H1 (cell line): ENCODE measurements around the gene KRT17. TPM values are rescaled to one million over a fixed set of nuclear protein-coding genes. Genes with fewer than 3 reads are reported as not detected.

Experiments used
- CTCF ChIA-PET: fragments of 300-600 bp; sonication (Branson Sonifier 250); formaldehyde crosslinking; loops from one replicate; lab custom pipeline; 2021; ENCODE audit not compliant: partially characterized antibody; lab: Charles Lee
- POLR2A ChIA-PET: fragments of 300-600 bp; sonication (Branson Sonifier 250); formaldehyde crosslinking; loops from one replicate; lab custom pipeline; 2021; ENCODE audit warnings: inconsistent platforms; ENCODE audit not compliant: partially characterized antibody; lab: Charles Lee
- DNase-seq, 2 experiments: peaks; one replicate each; pipeline versions ENCODE4 v3.0.0 to v3.0.0-alpha.2; 2010 to 2022; ENCODE audit warnings: low spot score in 2 of 2, low read depth in 1 of 2, mixed read lengths in 1 of 2
- FAIRE-seq: peaks from 2 replicates; lab custom pipeline; 2011; peaks lifted over from hg19 to GRCh38; lab: Jason Lieb, UNC
- H2AFZ ChIP-seq: 2 replicates; pipeline ENCODE4 v1.8.1; 2012; ENCODE audit warnings: low read length, inconsistent platforms
- H2AK5ac ChIP-seq: 2 replicates; pipeline ENCODE4 v1.6.1; 2013; ENCODE audit warnings: low read depth, low read length
- H2BK120ac ChIP-seq: replicated peaks from 2 replicates; pipeline ENCODE3; 2013; ENCODE audit warnings: low read depth, low read length, inconsistent platforms
- H2BK12ac ChIP-seq: 2 replicates; pipeline ENCODE4 v1.6.1; 2013; ENCODE audit warnings: low read depth, low read length
- H2BK15ac ChIP-seq: 2 replicates; pipeline ENCODE4 v1.6.1; 2013; ENCODE audit warnings: low read length
- H2BK20ac ChIP-seq: 2 replicates; pipeline ENCODE4 v1.6.1; 2013; ENCODE audit warnings: low read length
- H2BK5ac ChIP-seq: 2 replicates; pipeline ENCODE4 v1.6.1; 2013; ENCODE audit warnings: low read depth, low read length
- H3K14ac ChIP-seq: 2 replicates; pipeline ENCODE4 v1.6.1; 2013; ENCODE audit warnings: inconsistent platforms; ENCODE audit not compliant: insufficient read length
- H3K18ac ChIP-seq: 2 replicates; pipeline ENCODE4 v1.6.1; 2013; ENCODE audit warnings: low read length; ENCODE audit errors: extremely low read depth
- H3K23ac ChIP-seq: 2 replicates; pipeline ENCODE4 v1.6.1; 2013; ENCODE audit warnings: inconsistent platforms; ENCODE audit not compliant: insufficient read length
- H3K23me2 ChIP-seq: 2 replicates; pipeline ENCODE4 v1.6.1; 2013; ENCODE audit warnings: low read depth, low read length
- H3K27ac ChIP-seq: 2 replicates; pipeline ENCODE4 v1.6.1; 2011; ENCODE audit warnings: low read depth, low read length, inconsistent platforms
- H3K27me3 ChIP-seq, 4 experiments: replicated peaks in 1 of 4; 1 replicate in 1 of 4; 2 replicates in 3 of 4; pipeline versions ENCODE4 v1.6.1 to v1.8.1; 2011 to 2013; ENCODE audit warnings: low read length in 3 of 4, mild to moderate bottlenecking in 3 of 4, inconsistent platforms in 2 of 4, mixed read lengths in 2 of 4, moderate library complexity in 1 of 4; ENCODE audit not compliant: control insufficient read depth in 3 of 4, insufficient read depth in 3 of 4; ENCODE audit errors: extremely low read depth in 1 of 4
- H3K36me3 ChIP-seq, 4 experiments: 2 replicates each; pipeline versions ENCODE4 v1.6.1 to v1.8.1; 2011 to 2013; ENCODE audit warnings: mild to moderate bottlenecking in 4 of 4, low read length in 3 of 4, moderate library complexity in 2 of 4, control low read depth in 1 of 4, inconsistent platforms in 1 of 4; ENCODE audit not compliant: insufficient read depth in 4 of 4, control insufficient read depth in 2 of 4
- H3K4ac ChIP-seq: replicated peaks from 2 replicates; pipeline ENCODE3; 2013; ENCODE audit warnings: low read length, low read depth, mixed read lengths, inconsistent platforms; ENCODE audit not compliant: insufficient read length
- H3K4me1 ChIP-seq, 4 experiments: replicated peaks in 1 of 4; 1 replicate in 1 of 4; 2 replicates in 3 of 4; pipeline versions ENCODE4 v1.6.1 to v1.8.1; 2011 to 2013; ENCODE audit warnings: low read length in 3 of 4, inconsistent platforms in 2 of 4, mixed read lengths in 1 of 4; ENCODE audit not compliant: insufficient read depth in 4 of 4, control insufficient read depth in 3 of 4
- H3K4me2 ChIP-seq, 2 experiments: 2 replicates each; pipeline versions ENCODE4 v1.6.1 to v1.8.1; 2011 to 2013; ENCODE audit warnings: low read depth in 2 of 2, low read length in 2 of 2, control low read depth in 1 of 2, inconsistent platforms in 1 of 2, mild to moderate bottlenecking in 1 of 2; ENCODE audit not compliant: insufficient read depth in 1 of 2
- H3K4me3 ChIP-seq, 4 experiments: fragments of 200-600, 300-600 bp in 1 of 4; sonication (generic), shearing (Covaris generic), sonication (Bioruptor Twin) in 1 of 4; 2 replicates each; pipeline versions ENCODE4 v1.5.1 to v1.8.1; 2011 to 2016; ENCODE audit warnings: low read length in 4 of 4, low read depth in 3 of 4, control low read depth in 2 of 4, inconsistent platforms in 2 of 4, mild to moderate bottlenecking in 2 of 4, mixed read lengths in 1 of 4, moderate library complexity in 1 of 4; ENCODE audit not compliant: insufficient read depth in 2 of 4; ENCODE audit errors: extremely low read depth in 1 of 4
- H3K56ac ChIP-seq: replicated peaks from 2 replicates; pipeline ENCODE3; 2013; ENCODE audit warnings: low read depth, mild to moderate bottlenecking, mixed read lengths, low read length, inconsistent platforms; ENCODE audit not compliant: insufficient read length
- H3K79me1 ChIP-seq: 2 replicates; pipeline ENCODE4 v1.6.1; 2013; ENCODE audit warnings: low read depth, low read length, control low read depth
- H3K79me2 ChIP-seq, 2 experiments: 2 replicates each; pipeline versions ENCODE4 v1.6.1 to v1.8.1; 2012 to 2013; ENCODE audit warnings: low read length in 2 of 2, mild to moderate bottlenecking in 2 of 2, inconsistent platforms in 1 of 2; ENCODE audit not compliant: insufficient read depth in 2 of 2, control insufficient read depth in 1 of 2
- H3K9ac ChIP-seq, 4 experiments: replicated peaks in 1 of 4; 1 replicate in 1 of 4; 2 replicates in 3 of 4; pipeline versions ENCODE4 v1.6.1 to v1.8.1; 2011 to 2013; ENCODE audit warnings: low read depth in 3 of 4, low read length in 3 of 4, control low read depth in 2 of 4, mild to moderate bottlenecking in 2 of 4, moderate library complexity in 2 of 4, inconsistent platforms in 1 of 4; ENCODE audit errors: extremely low read depth in 1 of 4
- H3K9me3 ChIP-seq, 2 experiments: 2 replicates each; pipeline versions ENCODE4 v1.6.1 to v1.8.1; 2012 to 2013; ENCODE audit warnings: mild to moderate bottlenecking in 2 of 2, moderate library complexity in 2 of 2, control low read depth in 1 of 2, inconsistent platforms in 1 of 2, low read depth in 1 of 2, low read length in 1 of 2, mixed read lengths in 1 of 2; ENCODE audit not compliant: insufficient read depth in 2 of 2
- H4K20me1 ChIP-seq, 2 experiments: replicated peaks in 1 of 2; 2 replicates each; pipeline versions ENCODE3 to v1.8.1; 2011 to 2013; ENCODE audit warnings: inconsistent platforms in 2 of 2, low read length in 2 of 2, mild to moderate bottlenecking in 1 of 2; ENCODE audit not compliant: insufficient read depth in 2 of 2, control insufficient read depth in 1 of 2
- H4K5ac ChIP-seq: 2 replicates; pipeline ENCODE4 v1.6.1; 2013; ENCODE audit warnings: low read length, low read depth, mixed read lengths, inconsistent platforms; ENCODE audit not compliant: insufficient read length
- H4K8ac ChIP-seq: 2 replicates; pipeline ENCODE4 v1.8.0; 2013; ENCODE audit warnings: mild to moderate bottlenecking, moderate library complexity, low read length, inconsistent platforms; ENCODE audit not compliant: insufficient read depth; ENCODE audit errors: extremely low read depth
- H4K91ac ChIP-seq: replicated peaks from 2 replicates; pipeline ENCODE3; 2013; ENCODE audit warnings: low read length, mixed read lengths, inconsistent platforms; ENCODE audit not compliant: insufficient read length
- CEBPB ChIP-seq: IDR thresholded peaks from 2 replicates; pipeline ENCODE4 v1.6.1; 2012; ENCODE audit warnings: low read depth, low read length
- CTCF ChIP-seq, 3 experiments: IDR thresholded peaks; 1 replicate in 2 of 3; 2 replicates in 1 of 3; pipeline versions ENCODE4 v1.5.1 to v1.6.1; 2011; ENCODE audit warnings: low read length in 3 of 3, mild to moderate bottlenecking in 3 of 3, inconsistent platforms in 2 of 3, low read depth in 1 of 3, moderate library complexity in 1 of 3; ENCODE audit not compliant: insufficient read depth in 1 of 3; ENCODE audit errors: control extremely low read depth in 1 of 3
- MAFK ChIP-seq: IDR thresholded peaks from 2 replicates; pipeline ENCODE4 v1.6.1; 2012; ENCODE audit warnings: low read depth, mild to moderate bottlenecking, improper control_type of control experiment, low read length
- NANOG ChIP-seq: IDR thresholded peaks from 2 replicates; pipeline ENCODE4 v1.6.1; 2011; ENCODE audit warnings: low read length, low read depth, mild to moderate bottlenecking, inconsistent platforms; ENCODE audit not compliant: insufficient read depth, poor library complexity, severe bottlenecking
- NRF1 ChIP-seq: IDR thresholded peaks from 2 replicates; pipeline ENCODE4 v1.6.1; 2011; ENCODE audit warnings: mild to moderate bottlenecking, low read depth, low read length, improper control_type of control experiment
- TAF1 ChIP-seq: IDR thresholded peaks from 2 replicates; pipeline ENCODE4 v1.6.1; 2011; ENCODE audit warnings: mild to moderate bottlenecking, low read depth, low read length
- TEAD4 ChIP-seq: IDR thresholded peaks from 2 replicates; pipeline ENCODE4 v1.6.1; 2012; ENCODE audit warnings: low read depth, low read length, inconsistent platforms, mixed read lengths
- WGBS, 2 experiments: shearing (Covaris generic) in 1 of 2; methylation state at CpG; one replicate each; pipeline versions ENCODE4 v1.1.6 to v1.1.7; 2013 to 2015; ENCODE audit warnings: low lambda C conversion rate in 2 of 2, mixed read lengths in 2 of 2, inconsistent platforms in 1 of 2, low coverage in 1 of 2, missing lambda C conversion rate in 1 of 2; ENCODE audit not compliant: insufficient replicate concordance in 2 of 2, insufficient coverage in 1 of 2, insufficient read length in 1 of 2; ENCODE audit errors: extremely low coverage in 1 of 2, missing lambda C conversion rate in 1 of 2; 5-methylcytosine and 5-hydroxymethylcytosine counted together
- polyA plus RNA-seq, 7 experiments: library from polyadenylated mRNA; depleted of rRNA in 3 of 7; stranded (reverse) in 5 of 7; unstranded in 2 of 7; fragments of >200 nt in 5 of 7; fragments of 200-250 nt in 2 of 7; gene quantifications; 1 replicate in 5 of 7; 2 replicates in 1 of 7; 4 replicates in 1 of 7; pipeline versions ENCODE4 v1.2.1 to v1.2.3, GENCODE V29; 2011 to 2013; ENCODE audit warnings: missing spikeins in 2 of 7, mixed read lengths in 2 of 7
- total RNA-seq: library from RNA; stranded (reverse); fragmentation: NEBNext Ultra II Directional; extraction: Animal tissue kit (Norgen Biotek cat#: 25700); gene quantifications from 2 replicates; pipeline ENCODE4 v1.2.1, GENCODE V29; 2021

Gene KRT17
- total and polyA plus RNA-seq, 2 of the 8 experiments (the other 6 are each of a cell fraction or from before 2014, with no cell fraction given): 0.50 to 0.95 TPM

- Histone ChIP-seq H4K91ac (no peak overlapping the region), H4K8ac (no peak overlapping the region), H3K36me3 (no peaks in the 10 kb centered on the region), H3K9ac (no peak overlapping the region), H3K4me1 (peaks cover 0 to 19% (median 4%) of the 10 kb centered on the region in 4 experiments; a peak in 2 of 7 replicates), H3K23ac (no peak overlapping the region), H2BK5ac (no peak overlapping the region), H2BK120ac (no peak overlapping the region), H4K20me1 (peaks cover 0 to 4% of the 10 kb centered on the region in 2 experiments), H2BK15ac (no peak overlapping the region), H3K79me1 (no peaks in the 10 kb centered on the region), H3K4me2 (no peak overlapping the region), H3K9me3 (no peaks in the 10 kb centered on the region), H3K27me3 (peaks cover 0 to 3% (median 0%) of the 10 kb centered on the region in 4 experiments; a peak in 1 of 7 replicates), H3K56ac (no peak overlapping the region), H4K5ac (no peak overlapping the region), H3K23me2 (peaks cover 4% of the 10 kb centered on the region; the same call in 1 of the 2 replicates), H2BK12ac (no peak overlapping the region), H2AK5ac (no peak overlapping the region), H3K4ac (no peak overlapping the region), H3K4me3 (no peak overlapping the region), H2AFZ (no peak overlapping the region), H3K18ac (no peak overlapping the region), H2BK20ac (no peak overlapping the region), H3K14ac (no peak overlapping the region), H3K27ac (no peak overlapping the region), H3K79me2 (no peaks in the 10 kb centered on the region)
- WGBS, 2 experiments: 67% methylated on average over 1 of the region's 5 CpGs; no CpG with 5 or more reads in 1 of the 2 experiments
- no peak for DNase-seq
- TF ChIP-seq CEBPB: no peak
- no peak for TF ChIP-seq TEAD4
- TF ChIP-seq CTCF (IDR thresholded peaks at IDR 0.05; ENCODE audit: control extremely low read depth in 1 of 3, insufficient read depth in 1 of 3, low read depth in 1 of 3, low read length in 3 of 3): no peak
- TF ChIP-seq NRF1: no peak
- TF ChIP-seq NANOG: no peak
- TF ChIP-seq TAF1: no peak
- no peak for TF ChIP-seq MAFK
- POLR2A ChIA-PET: interaction anchor here (0.6 kb wide), 1 partner anchor 112 kb away, joined by 3 read pairs; no protein-coding TSS in a partner anchor
- CTCF ChIA-PET: interaction anchor here (1.6 to 4.9 kb wide), 3 partner anchors 9 to 89 kb away, joined by 4 to 50 read pairs (median 15); no protein-coding TSS in a partner anchor
- FAIRE-seq: no peak
Observed at GRCh38 chr17:41638194-41638593, 13.8 kb upstream of the KRT17 start.
